Femur (tissue), 1 donor: ENCODE measurements around the gene PLXDC1.
"Not testable (repeated sequence)": the region's sequence is repeated elsewhere in the genome, so short reads cannot be mapped to it uniquely, and the experiment has no call there.

Source experiments
- DNase-seq: peaks from one replicate; pipeline ENCODE4 v3.0.0-alpha.2; 2017

PLXDC1 gene

DNA sequence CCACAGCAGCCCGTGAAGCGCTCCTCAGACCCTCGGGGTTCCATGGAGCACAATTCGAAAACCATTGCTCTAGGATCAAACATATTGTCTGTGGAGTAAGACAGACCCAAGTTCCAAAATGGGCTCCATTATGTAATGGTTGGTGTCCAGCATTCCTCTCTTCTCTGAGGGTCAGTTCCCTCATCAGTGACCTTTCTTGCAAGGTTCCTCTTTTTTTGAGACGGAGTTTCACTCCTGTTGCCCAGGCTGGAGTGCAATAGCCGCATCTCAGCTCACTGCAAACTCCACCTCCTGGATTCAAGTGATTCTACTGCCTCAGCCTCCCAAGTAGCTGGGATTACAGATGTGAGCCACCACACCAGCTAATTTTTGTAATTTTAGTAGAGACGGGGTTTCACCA is 28.4 kb downstream of the PLXDC1 start:
- no peak for DNase-seq

GRCh38 chr17:39121919-39122318 is 29.5 kb downstream of the PLXDC1 start:
- not testable (repeated sequence) for DNase-seq

GRCh38 chr17:39118674-39119419 is 32.6 kb downstream of the PLXDC1 start:
- DNase-seq, result no peak

- no peak for DNase-seq
These were observed 35.2 kb downstream of the PLXDC1 start for GRCh38 chr17:39116224-39116623.

- DNase-seq, result no peak
These were observed 36.3 kb downstream of the PLXDC1 start for GRCh38 chr17:39115135-39115534.

DNA sequence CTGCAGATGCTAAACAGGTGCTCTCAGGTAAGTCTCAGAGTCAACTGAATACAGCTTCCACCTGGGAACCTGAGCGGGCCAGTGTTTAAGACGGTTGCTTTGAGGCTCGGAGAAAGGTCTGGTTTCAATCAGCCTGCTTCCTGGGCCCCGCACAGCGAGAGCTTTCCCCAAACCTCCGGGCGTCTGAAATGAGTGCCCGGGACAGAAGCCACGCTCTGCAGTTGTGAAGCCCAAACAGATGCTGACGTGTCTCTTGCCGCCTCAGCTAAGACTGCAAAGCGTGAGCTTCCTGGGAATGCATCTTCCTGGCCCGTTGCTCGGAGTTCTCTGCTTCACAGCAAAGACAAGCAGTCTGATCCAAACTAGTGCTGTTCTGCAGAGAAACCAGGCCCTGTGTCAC is 36.7 kb downstream of the PLXDC1 start:
- no peak for DNase-seq

DNA sequence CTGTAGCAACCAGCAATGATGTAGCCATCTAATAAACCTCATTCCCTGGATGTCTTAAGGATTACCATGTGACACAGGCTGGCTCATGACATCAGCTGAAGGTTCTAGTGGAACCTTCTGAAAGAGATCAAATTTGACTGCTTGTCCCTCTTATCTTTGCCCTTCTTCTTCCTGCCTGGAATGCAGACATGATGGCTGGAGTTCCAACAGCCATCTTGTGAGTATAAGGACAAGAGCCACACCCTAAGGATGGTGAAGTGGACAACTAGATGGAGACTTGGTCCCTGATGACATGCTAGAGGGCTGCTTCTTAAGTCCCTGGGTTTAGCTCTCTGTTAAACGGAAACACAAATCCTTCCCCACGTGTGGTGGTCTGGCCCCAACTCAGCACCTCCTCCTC is 37.6 kb downstream of the PLXDC1 start:
- no peak for DNase-seq

DNA sequence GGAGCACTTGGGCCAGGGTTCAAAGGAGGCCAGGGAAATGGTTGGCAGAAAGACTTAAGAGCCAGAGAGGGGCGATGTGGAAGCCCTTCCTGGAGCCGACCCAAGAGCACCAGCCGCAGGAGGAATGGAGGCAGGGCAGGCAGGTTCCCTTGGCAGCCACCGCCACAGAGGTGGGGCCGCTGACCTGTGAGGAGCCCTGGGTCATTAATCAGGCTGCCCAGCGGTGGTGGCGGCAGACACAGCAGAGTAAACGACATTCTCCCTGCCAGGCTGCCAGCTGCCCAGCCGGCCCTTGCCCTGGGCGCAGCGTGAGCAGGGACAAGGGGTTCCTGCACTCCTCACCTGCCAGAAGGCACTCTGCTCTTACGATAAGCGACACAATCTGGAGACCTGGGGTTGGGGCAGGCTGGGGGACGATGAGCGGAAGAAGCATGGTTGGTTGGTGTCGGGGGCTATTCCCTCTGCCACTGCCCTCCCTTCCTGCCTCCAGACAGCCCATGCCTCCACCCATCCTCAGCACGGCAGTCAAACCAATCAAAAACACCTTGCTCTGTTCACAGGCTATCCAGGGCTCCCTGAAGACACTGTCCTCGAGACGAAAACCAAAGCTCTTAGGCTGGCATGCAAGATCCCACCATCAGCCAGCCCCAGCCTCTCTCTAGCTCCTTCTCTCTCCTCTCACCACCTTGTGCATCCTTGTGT is 40.9 kb downstream of the PLXDC1 start:
- no peak for DNase-seq

- no peak for DNase-seq
These were observed 42.7 kb downstream of the PLXDC1 start for GRCh38 chr17:39108461-39109375.

- no peak for DNase-seq
These were observed 43.5 kb downstream of the PLXDC1 start for GRCh38 chr17:39107973-39108372.

GRCh38 chr17:39107155-39107554 is 44.3 kb downstream of the PLXDC1 start:
- DNase-seq, result no peak

GRCh38 chr17:39105705-39106104 is 45.7 kb downstream of the PLXDC1 start:
- DNase-seq, result no peak

- DNase-seq, result no peak
These were observed 46.8 kb downstream of the PLXDC1 start for GRCh38 chr17:39104657-39105056.

- DNase-seq, result no peak
These were observed 47.4 kb downstream of the PLXDC1 start for GRCh38 chr17:39104046-39104445.

DNA sequence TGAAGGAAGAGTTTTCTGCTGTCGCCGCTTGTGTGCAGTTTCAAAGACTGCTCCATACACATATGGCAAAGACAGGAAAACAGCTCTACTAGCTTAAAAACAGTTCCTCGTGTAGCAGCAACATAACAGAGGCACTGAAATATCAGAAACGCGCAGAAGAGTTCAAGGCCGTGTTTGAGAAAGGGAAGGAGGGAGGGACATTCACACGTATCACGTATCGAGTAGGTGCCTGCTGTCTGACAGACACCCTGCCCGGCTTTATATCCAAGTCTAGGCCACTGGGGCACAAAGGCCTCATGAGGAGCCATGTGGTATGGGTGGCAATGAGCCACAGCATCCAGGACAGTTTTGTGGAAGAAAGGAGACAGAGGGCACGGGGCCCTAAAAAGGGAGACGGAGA is 50.3 kb downstream of the PLXDC1 start:
- DNase-seq, result no peak

- DNase-seq, result no peak
These were observed 50.9 kb downstream of the PLXDC1 start for GRCh38 chr17:39100530-39100929.

- DNase-seq, result peak; percentile 51
These were observed 51.7 kb downstream of the PLXDC1 start for GRCh38 chr17:39099663-39100286.

DNA sequence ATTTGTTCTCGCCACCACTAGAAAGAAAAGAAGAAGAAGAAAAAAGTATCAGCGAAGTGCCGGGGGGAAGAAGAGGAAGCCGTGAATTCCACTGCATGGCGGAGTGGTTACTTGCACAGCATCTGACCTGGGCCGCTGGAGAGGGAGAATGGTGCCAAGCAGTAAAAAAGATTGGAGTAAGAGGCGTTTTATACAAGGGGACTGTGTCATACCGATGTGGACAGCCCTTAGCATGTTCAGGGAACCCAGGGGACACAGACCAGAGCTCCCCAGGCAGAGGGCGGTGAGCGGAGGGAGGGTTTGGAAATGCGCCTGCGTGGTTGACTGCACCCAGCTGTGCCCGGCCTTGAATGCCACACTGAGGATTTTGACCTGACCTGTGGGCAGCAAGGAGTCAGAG is 52.8 kb downstream of the PLXDC1 start:
- DNase-seq, result no peak

- DNase-seq, result no peak
These were observed 53.9 kb downstream of the PLXDC1 start for GRCh38 chr17:39097537-39097936.

DNA sequence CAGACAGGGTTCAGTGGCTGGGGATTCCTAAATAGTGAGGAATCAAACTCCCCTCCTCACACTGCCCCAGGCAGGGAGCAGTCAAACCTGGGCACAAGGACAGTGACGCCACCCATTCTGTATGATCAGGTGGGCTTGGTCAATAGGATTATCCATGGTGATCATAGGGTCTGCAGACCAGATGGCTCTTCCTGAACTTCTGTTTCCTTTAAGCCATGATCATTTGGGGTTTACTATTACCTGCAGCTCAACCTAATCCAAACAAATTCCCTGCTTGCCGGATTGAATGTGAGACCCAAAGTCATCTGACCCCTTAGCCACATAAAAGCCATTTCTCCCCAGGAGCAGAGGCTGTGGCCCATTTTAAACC is 54.3 kb downstream of the PLXDC1 start:
- no peak for DNase-seq

DNA sequence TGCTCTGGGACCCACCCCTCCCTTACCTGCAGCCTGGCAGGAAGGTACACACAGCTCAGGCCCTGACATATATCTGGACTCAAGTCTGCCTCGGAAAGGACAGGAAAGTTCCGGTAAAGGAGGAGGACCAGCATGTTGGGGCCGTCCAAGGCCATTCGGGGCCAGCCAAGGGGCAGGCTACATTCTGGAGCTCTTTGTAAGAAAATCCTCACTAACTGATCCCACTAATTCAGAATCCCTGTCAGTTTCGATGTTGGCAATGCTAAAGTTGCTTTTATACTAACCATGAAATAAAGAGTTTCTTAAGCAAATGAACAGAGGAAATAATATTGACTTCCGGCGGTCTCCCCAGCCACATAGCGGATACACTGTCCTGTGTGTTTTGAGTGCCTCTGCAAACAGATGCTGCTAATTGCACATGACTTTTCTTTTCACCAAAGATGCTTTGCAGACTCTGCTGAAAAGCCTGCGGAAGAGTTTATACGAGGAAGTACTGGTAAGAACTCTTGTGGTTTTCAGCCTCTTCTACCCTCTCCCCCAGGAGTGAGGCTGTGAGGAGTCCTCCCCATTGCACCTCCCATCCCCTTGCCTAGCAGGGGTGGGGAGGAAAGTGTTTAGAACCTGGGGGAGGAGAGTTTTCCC is 54.8 kb downstream of the PLXDC1 start:
- no peak for DNase-seq

DNA sequence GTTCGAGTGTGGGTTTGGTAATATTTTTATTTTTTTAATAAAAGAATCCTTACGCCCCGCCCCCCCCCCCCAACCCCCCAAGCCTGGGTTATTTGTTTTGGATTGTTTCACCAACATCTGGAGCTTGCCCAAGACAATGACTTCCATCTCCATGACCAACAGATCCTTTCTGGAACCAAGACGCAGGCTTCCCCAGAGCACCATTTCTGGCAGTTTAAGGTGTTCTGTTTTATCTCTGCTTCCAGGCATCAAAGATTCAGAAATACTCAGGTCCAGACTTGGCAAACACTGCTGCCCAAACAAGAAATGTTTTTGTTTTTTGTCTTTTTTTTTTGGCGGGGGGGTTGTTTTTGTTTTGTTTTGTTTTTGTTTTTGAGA is 56.1 kb downstream of the PLXDC1 start:
- DNase-seq, result no peak
